ELR (cell line): ENCODE measurements around the gene IRX4.
"Not testable (repeated sequence)": the region's sequence is repeated elsewhere in the genome, so short reads cannot be mapped to it uniquely, and the experiment has no call there.

Source experiments
- DNase-seq: peaks from one replicate; pipeline ENCODE4 v3.0.0-alpha.2; 2015; ENCODE audit warnings: low read depth

IRX4 gene

GRCh38 chr5:1877103-1878049, 5.3 kb downstream of the IRX4 start:
- no peak for DNase-seq

GRCh38 chr5:1876660-1877064, 6.1 kb downstream of the IRX4 start:
- DNase-seq, result no peak

DNA sequence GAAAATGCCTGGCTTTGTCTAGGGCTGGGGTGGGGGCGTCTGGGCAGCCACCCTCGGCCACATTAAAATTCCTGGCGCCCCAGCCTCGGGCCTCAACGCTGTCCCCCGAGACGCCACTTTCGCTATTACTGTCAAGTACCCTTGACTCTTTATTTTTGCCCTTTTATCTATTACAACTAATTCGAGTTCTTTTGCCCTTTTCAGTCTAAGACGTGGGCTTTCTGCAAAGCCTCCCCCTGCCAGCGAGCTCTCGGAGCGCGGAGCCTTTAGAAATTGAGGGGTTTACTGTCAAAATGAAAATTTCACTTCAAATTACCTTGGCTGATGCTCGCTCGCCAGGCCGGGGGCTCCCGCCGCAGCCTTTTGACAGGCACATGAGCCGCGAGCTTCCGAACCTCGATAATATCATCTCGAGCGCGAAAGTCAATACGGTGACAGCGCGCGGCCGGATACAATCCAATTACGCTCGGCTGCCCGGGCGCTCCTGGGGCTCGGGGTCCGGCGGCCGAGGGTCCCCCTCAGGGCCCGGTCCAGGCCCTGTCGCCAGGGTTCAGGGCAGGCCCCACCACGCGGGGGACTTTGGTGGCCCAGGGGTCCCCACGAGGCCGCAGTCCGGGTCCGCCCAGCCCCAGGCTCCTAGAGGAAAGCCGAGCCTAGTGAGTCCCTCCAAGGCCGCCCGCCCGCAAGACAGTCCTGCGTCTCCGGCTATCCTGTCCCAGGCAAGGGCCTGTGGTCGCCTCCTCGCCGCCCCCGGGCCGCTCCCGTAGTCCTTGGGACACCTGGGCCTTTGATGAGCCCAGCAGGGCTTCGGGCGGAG, 6.7 kb downstream of the IRX4 start:
- no peak for DNase-seq

GRCh38 chr5:1875281-1875842, 7.4 kb downstream of the IRX4 start:
- DNase-seq, result no peak

DNA sequence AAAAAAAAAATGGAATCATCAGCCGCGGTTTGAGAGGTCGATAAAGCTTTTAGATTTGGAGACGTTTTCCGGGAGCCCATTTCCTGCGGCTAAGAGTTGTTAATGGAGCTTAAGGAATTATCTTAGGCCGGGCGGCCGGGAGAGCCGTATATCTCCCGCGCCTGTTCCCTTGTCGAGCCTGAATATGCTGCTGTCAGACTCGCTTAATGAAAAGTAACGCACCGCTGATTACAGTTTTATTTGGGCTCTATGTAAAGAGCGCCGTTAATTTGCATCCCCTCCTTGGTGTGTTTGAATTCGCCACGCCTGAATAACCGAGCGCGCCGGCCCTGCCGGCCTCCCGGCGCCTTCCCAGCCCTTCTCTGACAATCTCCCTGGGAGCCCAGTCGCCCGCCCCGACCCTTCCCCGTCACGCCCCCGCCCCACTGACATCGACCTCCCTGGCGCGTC, 7.9 kb downstream of the IRX4 start:
- DNase-seq, result no peak

DNA sequence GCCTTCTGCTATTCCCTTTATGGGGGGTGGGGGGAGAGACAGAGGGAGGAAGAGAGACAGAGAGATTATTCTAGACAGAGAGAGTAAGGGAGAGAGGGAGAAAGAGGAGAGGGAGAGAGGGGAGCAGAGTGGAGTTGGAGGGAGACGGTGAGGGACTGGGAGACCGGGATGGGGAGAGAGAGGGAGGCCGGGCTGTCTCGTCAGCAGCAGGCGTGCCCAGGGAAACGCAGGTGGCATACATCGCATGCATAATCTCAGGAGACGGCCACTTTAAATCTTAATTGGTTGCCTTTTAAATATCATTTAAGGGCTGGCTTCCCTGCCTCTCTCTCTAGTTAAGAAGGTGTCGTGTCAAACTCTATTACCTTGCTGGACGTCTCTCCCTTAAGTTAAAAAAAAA, 8.4 kb downstream of the IRX4 start:
- DNase-seq, result no peak

DNA sequence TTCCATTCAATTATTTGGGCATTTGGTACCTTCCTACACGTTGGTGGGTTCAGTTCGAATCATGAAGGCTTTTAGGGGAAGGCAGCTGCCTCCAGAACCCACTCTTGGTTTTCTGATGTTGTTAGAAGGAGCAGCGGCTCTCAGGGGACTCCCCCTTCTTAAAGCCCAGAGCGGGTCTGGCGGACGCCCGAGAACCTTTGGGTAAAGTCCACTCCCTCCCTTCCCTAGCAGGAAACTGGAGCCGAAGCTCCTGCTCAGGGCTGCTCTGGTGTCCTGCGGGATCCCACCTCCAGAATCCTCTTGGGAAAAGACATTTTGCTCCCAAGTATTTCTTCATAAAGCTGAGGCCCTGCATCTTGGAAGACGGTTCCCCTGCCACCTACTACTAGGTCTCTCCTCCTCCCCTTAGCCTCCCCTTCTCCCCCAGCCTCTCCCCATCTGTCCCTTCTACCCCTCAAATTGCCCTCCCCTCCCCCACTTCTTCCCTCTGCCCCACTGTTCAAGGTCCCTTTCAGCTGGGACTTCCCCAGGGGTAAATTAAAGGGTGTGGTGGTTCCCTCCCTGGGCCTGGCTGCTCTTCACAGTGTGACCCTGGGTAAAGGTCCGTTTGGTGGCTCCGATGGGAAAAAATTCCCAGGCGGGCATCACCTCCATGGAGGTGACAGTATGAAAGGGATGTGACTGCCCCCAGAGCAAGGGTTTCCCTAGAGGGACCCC, 9.3 kb downstream of the IRX4 start:
- no peak for DNase-seq

DNA sequence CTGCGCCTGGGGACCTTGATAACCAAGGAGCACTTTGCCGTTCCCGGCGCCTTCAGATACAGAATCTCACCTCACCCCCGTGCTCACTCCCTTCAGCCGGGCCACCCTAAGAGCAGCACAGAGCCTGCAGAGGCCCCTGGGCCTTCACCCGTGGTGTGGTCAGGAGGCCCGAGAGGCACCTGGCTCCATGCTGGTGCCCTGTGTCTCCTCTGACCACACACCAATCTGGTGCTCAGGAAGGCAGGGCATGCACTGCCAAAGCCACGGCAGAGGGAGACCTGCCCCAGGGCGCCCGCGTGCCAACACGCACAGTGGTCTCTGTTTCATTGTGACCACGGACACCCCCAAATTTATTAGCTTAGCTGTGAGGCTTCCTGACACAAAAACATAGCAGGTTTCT, 11.3 kb downstream of the IRX4 start:
- DNase-seq, result no peak

DNA sequence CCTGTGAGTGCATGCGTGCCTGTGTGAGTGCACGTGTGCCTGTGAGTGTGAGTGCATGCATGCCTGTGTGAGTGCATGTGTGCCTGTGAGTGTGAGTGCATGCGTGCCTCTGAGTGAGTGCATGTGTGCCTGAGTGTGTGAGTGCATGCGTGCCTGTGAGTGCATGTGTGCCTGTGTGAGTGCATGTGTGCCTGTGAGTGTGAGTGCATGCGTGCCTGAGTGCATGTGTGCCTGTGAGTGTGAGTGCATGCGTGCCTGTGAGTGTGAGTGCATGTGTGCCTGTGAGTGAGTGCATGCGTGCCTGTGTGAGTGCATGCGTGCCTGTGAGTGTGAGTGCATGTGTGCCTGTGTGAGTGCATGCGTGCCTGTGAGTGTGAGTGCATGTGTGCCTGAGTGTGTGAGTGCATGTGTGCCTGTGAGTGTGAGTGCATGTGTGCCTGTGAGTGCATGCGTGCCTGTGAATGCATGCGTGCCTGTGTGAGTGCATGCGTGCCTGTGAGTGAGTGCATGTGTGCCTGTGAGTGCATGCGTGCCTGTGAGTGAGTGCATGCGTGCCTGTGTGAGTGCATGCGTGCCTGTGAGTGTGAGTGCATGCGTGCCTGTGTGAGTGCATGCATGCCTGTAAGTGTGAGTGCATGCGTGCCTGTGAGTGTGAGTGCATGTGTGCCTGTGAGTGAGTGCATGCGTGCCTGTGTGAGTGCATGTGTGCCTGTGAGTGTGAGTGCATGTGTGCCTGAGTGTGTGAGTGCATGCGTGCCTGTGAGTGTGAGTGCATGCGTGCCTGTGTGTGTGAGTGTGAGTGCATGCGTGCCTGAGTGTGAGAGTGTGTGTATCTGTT, 12.1 kb downstream of the IRX4 start:
- DNase-seq, result not testable (repeated sequence)

DNA sequence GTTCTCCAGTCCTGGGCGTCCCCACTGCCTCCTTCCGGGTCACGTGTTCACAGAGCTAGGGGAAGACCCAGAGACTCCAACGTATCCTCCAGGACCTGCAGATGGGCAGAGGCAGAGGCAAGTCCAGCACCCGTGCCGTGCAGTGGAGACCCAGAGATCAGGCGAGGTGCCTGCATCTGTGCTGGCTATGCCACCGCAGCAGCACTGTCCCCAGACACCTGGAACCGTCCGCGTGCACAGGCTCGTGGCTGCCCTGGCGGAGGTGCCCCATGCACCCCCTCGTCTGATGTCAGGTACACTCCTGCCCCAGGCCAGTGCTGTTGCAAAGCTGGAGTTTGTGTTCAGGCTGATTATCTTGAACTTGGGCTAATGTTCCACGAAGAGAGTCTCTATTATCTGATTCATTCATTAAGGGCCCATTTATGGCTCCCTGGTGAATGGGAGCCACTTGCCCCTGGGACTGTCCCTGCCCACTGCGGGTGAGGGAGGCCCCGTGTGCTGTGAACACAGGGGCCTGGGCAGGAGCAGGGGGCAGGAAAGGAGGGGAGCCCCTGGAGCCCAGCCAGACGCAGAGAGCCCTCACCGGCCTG, 13.7 kb downstream of the IRX4 start:
- no peak for DNase-seq

GRCh38 chr5:1867815-1868143, 14.9 kb downstream of the IRX4 start:
- no peak for DNase-seq

DNA sequence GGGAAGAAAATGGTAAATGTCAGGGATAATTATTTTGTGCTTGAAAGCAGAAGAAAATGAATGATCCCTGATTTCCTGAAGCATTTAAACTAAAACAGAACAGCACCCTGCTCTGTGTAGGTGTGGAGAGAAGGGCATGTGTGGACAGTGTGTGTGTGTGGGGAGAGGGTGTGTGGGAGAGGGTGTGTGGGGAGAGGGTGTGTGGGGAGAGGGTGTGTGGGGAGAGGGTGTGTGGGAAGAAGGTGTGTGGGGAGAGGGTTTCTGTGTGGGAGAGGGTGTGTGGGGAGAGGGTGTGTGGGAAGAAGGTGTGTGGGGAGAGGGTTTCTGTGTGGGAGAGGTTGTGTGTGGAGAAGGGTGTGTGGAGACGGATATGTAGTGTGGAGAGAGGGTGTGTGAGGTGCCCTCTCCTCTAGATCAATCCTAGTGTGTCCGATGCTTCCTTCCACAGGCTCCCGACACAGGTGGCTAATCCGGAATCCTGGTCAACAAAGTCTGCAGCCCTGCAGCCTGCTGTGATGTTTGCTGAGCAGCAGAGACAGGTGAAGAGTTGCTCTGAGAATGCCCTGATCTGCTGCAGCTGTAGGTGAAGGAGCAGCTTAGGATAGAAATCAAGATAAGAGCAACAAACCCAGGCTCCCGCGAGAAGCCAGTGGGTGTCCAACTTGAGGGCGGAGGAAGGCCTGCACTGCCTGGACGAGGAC, 15.5 kb downstream of the IRX4 start:
- no peak for DNase-seq

DNA sequence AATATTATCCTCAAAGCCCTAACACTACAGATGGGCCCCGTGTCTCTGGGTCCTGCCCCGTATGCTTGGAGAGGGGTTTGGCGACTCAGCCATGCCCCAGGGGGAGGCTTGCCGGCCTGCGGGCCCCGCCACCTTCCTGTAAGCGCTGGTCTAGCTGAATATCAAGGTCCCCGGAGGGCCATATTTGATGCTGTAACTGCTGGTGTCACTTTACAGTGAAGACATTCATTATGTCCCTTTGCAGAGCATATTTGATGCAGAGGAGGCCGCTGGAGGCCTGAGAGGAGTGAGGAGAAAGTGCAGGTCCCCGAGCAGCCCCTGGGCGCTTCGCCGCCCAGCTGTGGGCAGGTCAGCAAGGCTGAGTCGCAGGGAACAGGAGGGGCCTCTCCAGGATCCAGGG, 16.8 kb downstream of the IRX4 start:
- no peak for DNase-seq

DNA sequence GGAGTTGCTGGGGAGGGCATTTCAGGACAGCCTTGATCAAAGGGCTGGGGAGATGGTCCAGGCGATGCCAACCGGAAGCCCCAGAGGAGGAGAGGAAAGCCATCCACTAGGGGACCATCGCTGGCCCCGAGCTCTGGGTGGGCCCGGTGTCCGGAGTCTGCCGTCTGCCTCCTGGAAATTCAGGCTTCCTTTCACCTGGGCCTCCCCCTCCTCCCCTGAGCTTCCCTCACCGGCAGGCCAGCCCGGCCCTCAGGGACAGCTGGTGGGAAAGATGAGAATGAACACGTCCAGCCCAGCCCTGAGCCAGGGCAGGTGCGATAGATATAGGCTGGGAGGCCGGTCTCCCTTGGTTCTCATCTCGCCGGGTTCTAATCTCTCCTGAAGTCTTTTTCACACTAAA, 17.2 kb downstream of the IRX4 start:
- DNase-seq, result no peak

DNA sequence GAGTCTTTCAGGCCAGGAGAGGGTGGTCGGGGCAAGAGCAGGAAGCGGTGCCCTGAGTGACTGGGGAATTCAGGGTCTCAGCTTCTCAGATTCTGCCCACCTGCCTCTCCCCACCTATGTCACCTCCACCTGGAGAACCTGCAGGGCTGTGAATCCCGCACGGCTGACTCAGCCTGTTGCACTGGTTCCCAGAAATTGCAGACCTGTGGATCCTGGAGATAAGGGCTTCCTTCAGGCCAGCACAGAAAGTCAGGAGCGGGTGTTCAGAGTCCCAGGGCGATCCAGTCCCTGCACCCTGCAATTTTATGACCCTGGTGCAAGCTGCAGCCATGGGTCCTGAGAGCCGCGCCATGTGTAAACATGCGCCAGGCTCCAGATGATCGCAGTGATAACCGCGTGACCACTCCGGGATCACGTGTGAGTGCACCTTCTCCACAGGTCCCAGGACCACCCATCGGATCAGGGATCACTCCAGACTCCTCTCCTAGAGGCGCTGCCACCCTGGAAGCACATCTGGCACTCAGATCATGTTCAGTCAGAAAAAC, 17.8 kb downstream of the IRX4 start:
- DNase-seq, result no peak

DNA sequence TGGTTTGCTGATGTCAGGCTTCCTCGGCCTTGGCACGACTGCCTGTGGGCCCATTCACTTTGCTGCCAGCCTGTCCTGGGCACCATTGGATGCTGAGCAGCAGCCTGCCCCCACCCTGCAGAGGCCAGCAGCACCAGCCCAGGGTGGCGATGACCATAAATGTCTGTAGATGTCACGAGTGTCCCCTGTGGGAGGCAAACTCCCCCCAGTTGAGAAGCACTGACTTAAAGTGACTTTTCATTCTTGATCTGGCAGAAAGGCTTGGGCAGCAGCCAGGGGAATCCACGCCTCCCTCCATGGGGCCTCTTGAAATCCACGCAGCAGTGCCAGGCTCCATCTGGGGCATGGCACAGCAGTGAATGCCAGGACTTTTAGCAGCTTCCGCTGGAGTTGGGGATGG, 21.8 kb downstream of the IRX4 start:
- no peak for DNase-seq

DNA sequence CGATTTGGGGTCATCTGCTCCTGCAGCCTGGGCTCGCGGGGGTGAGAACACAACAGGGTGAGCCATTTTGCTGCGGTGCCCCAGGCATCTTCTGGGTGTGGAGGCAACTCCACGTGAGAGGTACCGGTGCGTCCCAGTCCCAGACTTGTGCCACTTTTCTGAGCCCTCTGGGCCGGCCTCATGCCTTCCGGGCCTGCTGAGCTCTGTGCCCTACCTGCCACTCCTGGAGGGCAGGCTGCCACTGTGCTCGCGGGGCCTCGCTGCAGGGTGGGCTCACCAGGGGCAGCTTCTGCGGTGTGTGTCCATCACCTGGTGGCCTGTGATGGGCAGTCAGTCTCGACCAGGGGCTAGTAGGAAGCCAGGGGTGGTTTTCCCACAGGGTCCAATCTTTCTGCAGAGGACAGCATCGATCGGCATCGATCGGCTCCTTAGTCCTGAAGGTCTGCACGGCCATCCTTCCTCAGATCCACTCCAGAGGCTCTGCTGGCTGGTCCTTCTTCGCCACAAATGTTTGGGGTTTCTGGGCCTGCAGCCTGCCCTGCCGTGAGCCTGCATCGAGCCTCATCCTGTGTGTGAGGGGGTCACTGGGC, 22.6 kb downstream of the IRX4 start:
- DNase-seq, result no peak

DNA sequence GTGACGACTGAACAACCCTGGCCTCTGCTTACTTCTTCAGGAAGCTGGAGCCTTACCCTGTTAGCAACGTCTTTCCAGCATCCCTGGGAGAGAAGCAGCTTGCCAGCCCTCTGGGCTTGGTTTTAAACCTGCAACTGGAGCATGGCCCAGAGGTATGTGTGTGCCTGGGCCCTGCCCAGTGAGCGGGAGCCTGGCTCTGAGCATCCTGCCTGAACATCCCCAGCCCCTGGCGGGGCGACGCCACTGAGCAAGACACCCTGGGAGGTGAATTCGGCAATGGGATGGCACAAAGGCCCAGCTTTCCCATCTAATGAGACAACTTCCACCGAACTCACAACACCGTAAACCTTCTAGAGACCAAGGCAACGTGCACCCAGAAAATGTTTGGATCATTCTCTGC, 23.6 kb downstream of the IRX4 start:
- no peak for DNase-seq

GRCh38 chr5:1858436-1858835, 24.3 kb downstream of the IRX4 start:
- no peak for DNase-seq

GRCh38 chr5:1857256-1857600, 25.5 kb downstream of the IRX4 start:
- no peak for DNase-seq
